Gastrocnemius medialis (tissue), 4 donors: ENCODE data around the gene SYNPR. TPM values are rescaled to one million over a fixed set of nuclear protein-coding genes. Genes with fewer than 3 reads are reported as not detected.

Experiments
- ATAC-seq, 2 donors: fragments of 150-250 bp; one replicate each; pipeline ENCODE4 v1.9.1; 2016
- DNase-seq, 2 donors: peaks; one replicate each; pipeline ENCODE4 v3.0.0-alpha.2; 2019
- H3K27ac ChIP-seq, 4 donors: fragments of 200-600 bp; sonication (generic); 1 replicate in 1 of 4; 2 replicates in 3 of 4; pipeline ENCODE4 v1.5.1; 2016 to 2018; ENCODE audit warnings: mild to moderate bottlenecking in 2 of 4, moderate library complexity in 1 of 4
- H3K27me3 ChIP-seq, 3 donors: fragments of 200-600 bp; sonication (generic) in 2 of 3; 1 replicate in 1 of 3; 2 replicates in 2 of 3; pipeline versions ENCODE4 v1.5.1 to v1.6.0; 2016 to 2019; ENCODE audit warnings: mild to moderate bottlenecking in 1 of 3, moderate library complexity in 1 of 3
- H3K36me3 ChIP-seq, 2 donors: fragments of 200-600 bp; sonication (generic) in 1 of 2; one replicate each; pipeline ENCODE4 v1.5.1; 2017 to 2018
- H3K4me1 ChIP-seq, 2 donors: fragments of 200-600 bp; sonication (generic) in 1 of 2; one replicate each; pipeline ENCODE4 v1.5.1; 2016 to 2017; ENCODE audit warnings: mild to moderate bottlenecking in 2 of 2
- H3K4me3 ChIP-seq, 4 donors: fragments of 200-600 bp; sonication (generic) in 3 of 4; 1 replicate in 1 of 4; 2 replicates in 3 of 4; pipeline ENCODE4 v1.5.1; 2016 to 2019; ENCODE audit warnings: mild to moderate bottlenecking in 2 of 4
- H3K9me3 ChIP-seq, 3 donors: fragments of 200-600 bp; sonication (generic) in 2 of 3; 1 replicate in 1 of 3; 2 replicates in 2 of 3; pipeline ENCODE4 v1.5.1; 2016 to 2019
- CTCF ChIP-seq, 5 experiments: fragments of 450-650 bp in 3 of 5; fragments of 200-600 bp in 2 of 5; sonication (generic) in 2 of 5; IDR thresholded peaks in 4 of 5; conservative IDR thresholded peaks in 1 of 5; 1 replicate in 4 of 5; 2 replicates in 1 of 5; pipeline ENCODE4 v1.5.1; 2016 to 2019; ENCODE audit warnings: antibody characterized with exemption in 5 of 5, mild to moderate bottlenecking in 3 of 5, moderate library complexity in 3 of 5
- POLR2A ChIP-seq, 2 donors: fragments of 450-650 bp; IDR thresholded peaks; one replicate each; pipeline ENCODE4 v1.6.1; 2017; ENCODE audit warnings: antibody characterized with exemption in 2 of 2, mild to moderate bottlenecking in 2 of 2, moderate library complexity in 2 of 2
- in situ Hi-C, 4 donors: fragments of 200-750 bp; cut with MboI; loops; one replicate each; pipeline versions ENCODE4 v1.15.0 to v1.8.0; 2017; ENCODE audit warnings: low sequenced_read_pairs in 4 of 4
- intact Hi-C: fragments of 100-400 bp; cut with DNase I; formaldehyde crosslinking; loops from one replicate; pipeline ENCODE4 v1.15.1; 2023; ENCODE audit warnings: low total_unique reads
- total RNA-seq, 4 donors: library from RNA; depleted of rRNA; stranded (reverse); fragments of >200 nt; gene quantifications; one replicate each; pipeline versions ENCODE4 v1.1.0 to v1.2.3, GENCODE V29; 2016

Gene SYNPR
- total RNA-seq, 4 donors from 2014 or later = not detected

- no peak for TF ChIP-seq CTCF (IDR thresholded peaks at IDR 0.05 in 4 of 5, conservative IDR thresholded peaks at IDR 0.05 in 1 of 5)
- no peak for TF ChIP-seq POLR2A (IDR thresholded peaks at IDR 0.05)
- H3K27me3 ChIP-seq = no peaks in the 10 kb centered on the region
- DNase-seq = no peak
- no peaks in the 10 kb centered on the region for H3K9me3 ChIP-seq
- intact Hi-C loops (no loop called here), in situ Hi-C loops (no loop called here)
- H3K4me3 ChIP-seq = no peak within 1 kb of the TSS
- H3K36me3 ChIP-seq = no peaks in the 10 kb centered on the region
- no peak for ATAC-seq
- H3K4me1 ChIP-seq = no peaks in the 10 kb centered on the region
- H3K27ac ChIP-seq = no peak within 1 kb of the TSS
Observed at GRCh38 chr3:63652066-63652725, 374.1 kb downstream of the SYNPR start, which contains the start of gene SNTN. SNTN (plus strand) TSS chr3:63652675; CDS start chr3:63652688, 13 bp downstream.

GRCh38 chr3:63654211-63654610 lies 376.1 kb downstream of the SYNPR start:
- DNase-seq (no peak), ATAC-seq (no peak)
- intact Hi-C loops (no loop called here), in situ Hi-C loops (no loop called here)
- Histone ChIP-seq H3K36me3 (no peaks in the 10 kb centered on the region), H3K9me3 (no peaks in the 10 kb centered on the region), H3K27ac (no peak overlapping the region), H3K4me3 (no peak overlapping the region), H3K4me1 (no peaks in the 10 kb centered on the region), H3K27me3 (no peaks in the 10 kb centered on the region)
- TF ChIP-seq POLR2A (IDR thresholded peaks at IDR 0.05) (no peak), CTCF (IDR thresholded peaks at IDR 0.05 in 4 of 5, conservative IDR thresholded peaks at IDR 0.05 in 1 of 5) (no peak)

- Histone ChIP-seq H3K36me3 (no peaks in the 10 kb centered on the region), H3K4me3 (no peak overlapping the region), H3K4me1 (no peaks in the 10 kb centered on the region), H3K27ac (no peak overlapping the region), H3K9me3 (no peaks in the 10 kb centered on the region), H3K27me3 (no peaks in the 10 kb centered on the region)
- in situ Hi-C loops = no loop called here
- ATAC-seq (no peak), DNase-seq (no peak)
- intact Hi-C loops = no loop called here
- no peak for TF ChIP-seq POLR2A (IDR thresholded peaks at IDR 0.05)
- no peak for TF ChIP-seq CTCF (IDR thresholded peaks at IDR 0.05 in 4 of 5, conservative IDR thresholded peaks at IDR 0.05 in 1 of 5)
Observed at GRCh38 chr3:63654931-63655330, 376.8 kb downstream of the SYNPR start.

- TF ChIP-seq CTCF (IDR thresholded peaks at IDR 0.05 in 4 of 5, conservative IDR thresholded peaks at IDR 0.05 in 1 of 5) = no peak
- no peak for TF ChIP-seq POLR2A (IDR thresholded peaks at IDR 0.05)
- H3K36me3 ChIP-seq = no peaks in the 10 kb centered on the region
- H3K4me1 ChIP-seq = no peaks in the 10 kb centered on the region
- intact Hi-C loops = no loop called here
- H3K27ac ChIP-seq = no peak overlapping the region
- DNase-seq (no peak), ATAC-seq (no peak)
- no peak overlapping the region for H3K4me3 ChIP-seq
- no peaks in the 10 kb centered on the region for H3K9me3 ChIP-seq
- in situ Hi-C loops = no loop called here
- no peaks in the 10 kb centered on the region for H3K27me3 ChIP-seq
Observed at GRCh38 chr3:63655519-63655918, 377.4 kb downstream of the SYNPR start.

- in situ Hi-C loops = no loop called here
- ATAC-seq = no peak
- H3K27me3 ChIP-seq = no peaks in the 10 kb centered on the region
Observed at GRCh38 chr3:63656786-63657185, 378.7 kb downstream of the SYNPR start.

More at GRCh38 chr3:63656786-63657185, 378.7 kb downstream of the SYNPR start:
- Histone ChIP-seq H3K4me3 (no peak overlapping the region), H3K36me3 (no peaks in the 10 kb centered on the region), H3K9me3 (no peaks in the 10 kb centered on the region), H3K4me1 (no peaks in the 10 kb centered on the region), H3K27ac (no peak overlapping the region)
- DNase-seq = no peak
- TF ChIP-seq POLR2A (IDR thresholded peaks at IDR 0.05) (no peak), CTCF (IDR thresholded peaks at IDR 0.05 in 4 of 5, conservative IDR thresholded peaks at IDR 0.05 in 1 of 5) (no peak)
- intact Hi-C loops = no loop called here
